BJ (cell line): Measurements from ENCODE around the gene USP40. TPM values are rescaled to one million over a fixed set of nuclear protein-coding genes. Genes with fewer than 3 reads are reported as not detected.

Experiments used
- CTCF ChIA-PET: fragments of 350-600 bp; formaldehyde crosslinking; extraction: SDS; loops from one replicate; lab custom pipeline; 2021; ENCODE audit warnings: antibody characterized with exemption, inconsistent platforms; lab: Yijun Ruan, JAX
- POLR2A ChIA-PET: fragments of 300-600 bp; sonication (Branson Sonifier 250); formaldehyde crosslinking; extraction: SDS; loops from one replicate; lab custom pipeline; 2021; ENCODE audit warnings: antibody characterized with exemption; lab: Charles Lee
- DNase-seq: peaks from one replicate; pipeline ENCODE4 v3.0.0-alpha.2; 2011; ENCODE audit warnings: low read depth
- H3K27me3 ChIP-seq: 2 replicates; pipeline ENCODE4 v1.6.0; 2011; ENCODE audit warnings: low read length; ENCODE audit not compliant: control insufficient read depth, insufficient read depth
- H3K36me3 ChIP-seq: 2 replicates; pipeline ENCODE4 v1.5.1; 2011; ENCODE audit warnings: low read length; ENCODE audit not compliant: control insufficient read depth, insufficient read depth
- H3K4me3 ChIP-seq: 2 replicates; pipeline ENCODE4 v1.5.1; 2011; ENCODE audit warnings: low read depth, mild to moderate bottlenecking, control low read depth, low read length
- CTCF ChIP-seq: IDR thresholded peaks from 2 replicates; pipeline ENCODE4 v1.5.1; 2011; ENCODE audit warnings: low read depth, mild to moderate bottlenecking, control low read depth, inconsistent platforms, low read length, moderate library complexity; ENCODE audit not compliant: insufficient read depth
- polyA plus RNA-seq: library from polyadenylated mRNA; depleted of rRNA; stranded (reverse); fragments of >200 nt; gene quantifications from 2 replicates; pipeline ENCODE4 v1.2.3, GENCODE V29; 2011

Gene USP40
- polyA plus RNA-seq, 1 experiment: 48.9 TPM

- no peak for DNase-seq
- no peak overlapping the region for H3K4me3 ChIP-seq
- ChIA-PET CTCF (interaction anchor here (0.9 to 3.4 kb wide), 5 partner anchors 9 to 277 kb away, joined by 3 to 12 read pairs (median 6); no protein-coding TSS in a partner anchor), POLR2A (no interaction called here)
- H3K27me3 ChIP-seq: no peaks in the 10 kb centered on the region
- TF ChIP-seq CTCF: no peak
- peaks cover 16% of the 10 kb centered on the region for H3K36me3 ChIP-seq
Observed at GRCh38 chr2:233434666-233435330, 131.8 kb downstream of the USP40 start.

- Histone ChIP-seq H3K36me3 (peaks cover 16% of the 10 kb centered on the region), H3K4me3 (no peak overlapping the region), H3K27me3 (no peaks in the 10 kb centered on the region)
- no peak for TF ChIP-seq CTCF
- ChIA-PET CTCF (interaction anchor here (1.1 to 3.4 kb wide), 2 partner anchors 9 to 10 kb away, joined by 3 to 10 read pairs; no protein-coding TSS in a partner anchor), POLR2A (no interaction called here)
- no peak for DNase-seq
Observed at GRCh38 chr2:233433794-233434193, 132.8 kb downstream of the USP40 start.

GRCh38 chr2:233433029-233433428 is 133.6 kb downstream of the USP40 start:
- Histone ChIP-seq H3K27me3 (no peaks in the 10 kb centered on the region), H3K4me3 (no peak overlapping the region), H3K36me3 (peaks cover 15% of the 10 kb centered on the region)
- CTCF ChIA-PET: interaction anchor here (3.4 kb wide), 1 partner anchor 11 kb away, joined by 10 read pairs; no protein-coding TSS in a partner anchor
- POLR2A ChIA-PET: no interaction called here
- DNase-seq: no peak
- TF ChIP-seq CTCF: no peak

- CTCF ChIA-PET: interaction anchor here (0.9 to 3.5 kb wide), 3 partner anchors 8 to 17 kb away, joined by 3 to 14 read pairs (median 3); no protein-coding TSS in a partner anchor
- POLR2A ChIA-PET: no interaction called here
- no peak overlapping the region for H3K4me3 ChIP-seq
Observed at GRCh38 chr2:233430651-233431050, 135.9 kb downstream of the USP40 start.

More at GRCh38 chr2:233430651-233431050, 135.9 kb downstream of the USP40 start:
- TF ChIP-seq CTCF: no peak
- DNase-seq: no peak
- Histone ChIP-seq H3K27me3 (no peaks in the 10 kb centered on the region), H3K36me3 (peaks cover under 1% of the 10 kb centered on the region; the same call in 1 of the 2 replicates)
